ENCODE data around the gene SPACA7. TPM values are rescaled to one million over a fixed set of nuclear protein-coding genes. Genes with fewer than 3 reads are reported as not detected.

The SPACA7 gene
- total and polyA plus RNA-seq, 10 of the 15 experiments (the other 5 are each of a cell fraction or from before 2014, with no cell fraction given): not detected

- ChIA-PET SMC1A (ENCODE audit: uncharacterized antibody, unreplicated experiment) (no interaction called here), RAD21 (ENCODE audit: unreplicated experiment) (no interaction called here), CTCF (no interaction called here), POLR2A (no interaction called here)
- Histone ChIP-seq H3K9ac (ENCODE audit: control insufficient read depth, insufficient read depth, low read length) (no peak overlapping the region), H4K20me1 (ENCODE audit: control insufficient read depth, insufficient read depth) (no peaks in the 10 kb centered on the region), H3K36me3 (ENCODE audit: control insufficient read depth in 2 of 2, insufficient read depth in 2 of 2, low read length in 1 of 2) (no peaks in the 10 kb centered on the region), H3K79me2 (ENCODE audit: control insufficient read depth, insufficient read depth, low read length) (no peaks in the 10 kb centered on the region), H3K27ac (ENCODE audit: control insufficient read depth, insufficient read depth) (no peak overlapping the region), H3K27me3 (replicated peaks in 1 of 2; ENCODE audit: control insufficient read depth in 2 of 2, insufficient read depth in 2 of 2, low read length in 1 of 2) (no peaks in the 10 kb centered on the region), H3K9me3 (replicated peaks; ENCODE audit: control insufficient read depth, insufficient read depth, low read length) (no peaks in the 10 kb centered on the region; the same call in 2 of the 3 replicates), H2AFZ (ENCODE audit: control insufficient read depth, low read depth, low read length) (no peak overlapping the region), H3K4me1 (ENCODE audit: control insufficient read depth, insufficient read depth, low read length) (no peaks in the 10 kb centered on the region), H3K4me3 (no peak overlapping the region), H3K4me2 (ENCODE audit: control insufficient read depth, insufficient read depth) (no peak overlapping the region)
- DNase-seq (ENCODE audit: low read depth, low spot score) (no peak), FAIRE-seq (no peak), ATAC-seq (no peak)
- intact Hi-C loops (cut with micrococcal nuclease; ENCODE audit: unreplicated experiment) (no loop called here), in situ Hi-C loops (cut with MboI) (no loop called here)
- TF ChIP-seq ZNF622 (IDR thresholded peaks at IDR 0.05): no peak
- TF ChIP-seq SREBF2 (IDR thresholded peaks at IDR 0.05; ENCODE audit: low read length): no peak
- TF ChIP-seq GABPA (IDR thresholded peaks at IDR 0.05; ENCODE audit: low read depth): no peak
- no peak for TF ChIP-seq JUND (IDR thresholded peaks at IDR 0.05; ENCODE audit: low read depth, low read length)
- TF ChIP-seq IRF5 (IDR thresholded peaks at IDR 0.05; ENCODE audit: borderline replicate concordance): no peak
- TF ChIP-seq PAX5 (IDR thresholded peaks at IDR 0.05; ENCODE audit: borderline replicate concordance, low read depth, low read length): no peak
- no peak for TF ChIP-seq BCL11A (IDR thresholded peaks at IDR 0.05; ENCODE audit: low read depth, low read length)
- no peak for TF ChIP-seq CUX1 (IDR thresholded peaks at IDR 0.05; ENCODE audit: insufficient replicate concordance, low read depth, low read length)
- TF ChIP-seq MEF2B (IDR thresholded peaks at IDR 0.05; ENCODE audit: partially characterized antibody, poor library complexity, severe bottlenecking): no peak
- no peak for TF ChIP-seq HDGF (IDR thresholded peaks at IDR 0.05)
- no peak for TF ChIP-seq RB1 (IDR thresholded peaks at IDR 0.05; ENCODE audit: borderline replicate concordance)
- no peak for TF ChIP-seq SP1 (IDR thresholded peaks at IDR 0.05; ENCODE audit: low read depth, low read length)
- no peak for TF ChIP-seq ZNF217 (IDR thresholded peaks at IDR 0.05)
- no peak for TF ChIP-seq STAT1 (conservative IDR thresholded peaks at IDR 0.05)
- TF ChIP-seq CHD1 (IDR thresholded peaks at IDR 0.05; ENCODE audit: low read depth, low read length): no peak
- no peak for TF ChIP-seq ZSCAN29 (IDR thresholded peaks at IDR 0.05)
- no peak for TF ChIP-seq RUNX3 (IDR thresholded peaks at IDR 0.05; ENCODE audit: low read length)
- no peak for TF ChIP-seq ETV6 (conservative IDR thresholded peaks at IDR 0.05 in 1 of 2, IDR thresholded peaks at IDR 0.05 in 1 of 2; ENCODE audit: borderline replicate concordance in 1 of 2, low read depth in 1 of 2)
- WGBS (ENCODE audit: insufficient coverage, insufficient replicate concordance, low lambda C conversion rate, missing lambda C conversion rate): 65% methylated on average over 8 of the region's 8 CpGs
- no TSS peak for BruUV-seq (replicated peaks)
These were observed 7.3 kb upstream of the SPACA7 start for GRCh38 chr13:112368883-112369282.
